Fibroblast of the conjunctiva (primary cell): ENCODE results near the gene MRPL55.

ENCODE experiments used
- DNase-seq: peaks from one replicate; pipeline ENCODE4 v3.0.0-alpha.2; 2010; ENCODE audit warnings: low read depth

Gene MRPL55

GRCh38 chr1:228068359-228068758 is 40.7 kb downstream of the MRPL55 start:
- DNase-seq, result no peak

GRCh38 chr1:228066891-228067654 is 42.0 kb downstream of the MRPL55 start:
- no peak for DNase-seq

DNA sequence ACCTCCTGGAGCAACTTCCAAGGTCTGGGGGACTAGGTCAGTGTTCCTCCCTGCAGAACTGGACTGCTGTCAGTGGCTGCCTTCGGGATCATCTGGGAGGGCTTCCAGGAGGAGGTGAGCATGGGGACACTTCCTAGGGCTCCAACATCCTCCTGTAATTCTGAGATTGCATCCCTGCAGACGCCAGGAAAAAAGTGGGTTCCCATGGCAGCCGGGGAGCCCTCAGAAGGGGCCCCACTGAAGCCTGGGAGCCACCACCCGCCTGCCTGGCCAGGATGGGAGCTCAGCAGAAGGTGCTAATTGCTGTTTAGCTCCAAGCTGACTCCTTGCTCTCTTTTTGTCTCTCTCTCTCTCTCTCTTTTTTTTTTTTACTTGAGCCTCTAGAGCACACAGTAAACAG is 42.7 kb downstream of the MRPL55 start:
- no peak for DNase-seq

- DNase-seq, result no peak
Observed at GRCh38 chr1:228065543-228066347, 43.4 kb downstream of the MRPL55 start.

GRCh38 chr1:228064741-228065542 is 44.2 kb downstream of the MRPL55 start:
- DNase-seq, result no peak

- DNase-seq, result no peak
Observed at GRCh38 chr1:228064296-228064695, 44.8 kb downstream of the MRPL55 start.

GRCh38 chr1:228063251-228064191 is 45.6 kb downstream of the MRPL55 start:
- no peak for DNase-seq

- no peak for DNase-seq
Observed at GRCh38 chr1:228062812-228063211, 46.3 kb downstream of the MRPL55 start.

- DNase-seq, result no peak
Observed at GRCh38 chr1:228062085-228062791, 46.9 kb downstream of the MRPL55 start.

- no peak for DNase-seq
Observed at GRCh38 chr1:228061411-228062084, 47.6 kb downstream of the MRPL55 start.

- DNase-seq, result no peak
Observed at GRCh38 chr1:228060458-228061190, 48.5 kb downstream of the MRPL55 start.

- no peak for DNase-seq
Observed at GRCh38 chr1:228059634-228060457, 49.3 kb downstream of the MRPL55 start.

GRCh38 chr1:228058949-228059633 is 50.0 kb downstream of the MRPL55 start:
- DNase-seq, result no peak

- no peak for DNase-seq
Observed at GRCh38 chr1:228058172-228058948, 50.7 kb downstream of the MRPL55 start.
